OCI-M1 (cell line): Measurements from ENCODE around the gene OR8K3.

Experiments used
- DNase-seq: peaks from one replicate; lab custom pipeline; 2025; lab: John Stamatoyannopoulos, UW

Gene OR8K3

GRCh38 chr11:56314844-56315243 lies at the start of gene OR8K3:
TSS of gene OR8K3 (plus strand) at chr11:56315144. CDS start at chr11:56318307, 3,163 bp downstream.
- DNase-seq = no peak

GRCh38 chr11:56271092-56271491 lies 43.9 kb upstream of the OR8K3 start:
- no peak for DNase-seq

GRCh38 chr11:56273854-56274253 lies 41.1 kb upstream of the OR8K3 start, which contains the start of gene OR5T1:
TSS of gene OR5T1 (plus strand) at chr11:56274154. CDS start at chr11:56275639, 1,485 bp downstream.
- DNase-seq = no peak

GRCh38 chr11:56292154-56292553 lies 22.8 kb upstream of the OR8K3 start, which contains the start of gene OR8H1:
TSS of gene OR8H1 (minus strand) at chr11:56292254. CDS start at chr11:56291062, 1,192 bp downstream.
- no peak for DNase-seq

GRCh38 chr11:56296898-56297297 lies 18.0 kb upstream of the OR8K3 start:
- no peak for DNase-seq

- no peak for DNase-seq
Observed at GRCh38 chr11:56307836-56308235, 7.1 kb upstream of the OR8K3 start.

- DNase-seq = no peak
Observed at GRCh38 chr11:56331861-56332491, 17.0 kb downstream of the OR8K3 start.

GRCh38 chr11:56333156-56333555 lies 18.2 kb downstream of the OR8K3 start:
- no peak for DNase-seq

GRCh38 chr11:56340289-56340688 lies 25.3 kb downstream of the OR8K3 start:
- DNase-seq = no peak

- DNase-seq = no peak
Observed at GRCh38 chr11:56345739-56346138, 30.8 kb downstream of the OR8K3 start, which contains the start of gene OR8K1. TSS of gene OR8K1 (plus strand) at chr11:56346039. CDS start at chr11:56346039, 0 bp downstream.

- DNase-seq = no peak
Observed at GRCh38 chr11:56353991-56354390, 39.0 kb downstream of the OR8K3 start, which contains the start of gene OR8J1. TSS of gene OR8J1 (plus strand) at chr11:56354291. CDS start at chr11:56360247, 5,956 bp downstream.
